H9 (cell line): Measurements from ENCODE around the gene CA5A. TPM values are rescaled to one million over a fixed set of nuclear protein-coding genes. Genes with fewer than 3 reads are reported as not detected.

Source experiments
- DNase-seq: peaks from one replicate; pipeline ENCODE4 v3.0.0-alpha.2; 2017
- H2AFZ ChIP-seq: one replicate; pipeline ENCODE4 v1.6.1; 2013; ENCODE audit warnings: mild to moderate bottlenecking, low read length, control low read depth, moderate library complexity
- H2AK5ac ChIP-seq: 2 replicates; pipeline ENCODE4 v1.6.1; 2013; ENCODE audit warnings: low read length, control low read depth, mixed read lengths; ENCODE audit not compliant: insufficient read length
- H2BK120ac ChIP-seq: one replicate; pipeline ENCODE4 v1.6.1; 2013; ENCODE audit warnings: low read depth, mild to moderate bottlenecking, low read length, control low read depth, inconsistent platforms; ENCODE audit not compliant: poor library complexity, severe bottlenecking
- H2BK12ac ChIP-seq: 2 replicates; pipeline ENCODE4 v1.6.1; 2013; ENCODE audit warnings: low read length, control low read depth, mixed read lengths, low read depth; ENCODE audit not compliant: insufficient read length
- H2BK15ac ChIP-seq: 2 replicates; pipeline ENCODE4 v1.6.1; 2013; ENCODE audit warnings: low read depth, low read length, control low read depth
- H2BK20ac ChIP-seq: one replicate; pipeline ENCODE4 v1.6.1; 2013; ENCODE audit warnings: low read depth, mild to moderate bottlenecking, low read length, control low read depth, inconsistent platforms; ENCODE audit not compliant: poor library complexity, severe bottlenecking
- H2BK5ac ChIP-seq: 2 replicates; pipeline ENCODE4 v1.6.1; 2013; ENCODE audit warnings: low read length, control low read depth, mixed read lengths; ENCODE audit not compliant: insufficient read length
- H3K14ac ChIP-seq: 2 replicates; pipeline ENCODE4 v1.6.1; 2013; ENCODE audit warnings: low read length, control low read depth; ENCODE audit not compliant: insufficient read depth
- H3K18ac ChIP-seq: 2 replicates; pipeline ENCODE4 v1.6.1; 2013; ENCODE audit warnings: low read depth, mild to moderate bottlenecking, mixed read lengths, low read length, control low read depth; ENCODE audit not compliant: insufficient read length
- H3K23ac ChIP-seq: 2 replicates; pipeline ENCODE4 v1.6.1; 2013; ENCODE audit warnings: low read length, control low read depth, mixed read lengths, low read depth; ENCODE audit not compliant: insufficient read length
- H3K23me2 ChIP-seq: 2 replicates; pipeline ENCODE4 v1.6.1; 2013; ENCODE audit warnings: low read depth, mild to moderate bottlenecking, mixed read lengths, low read length, control low read depth; ENCODE audit not compliant: insufficient read length, poor library complexity, severe bottlenecking
- H3K27ac ChIP-seq: 2 replicates; pipeline ENCODE4 v1.5.1; 2013; ENCODE audit warnings: low read length, control low read depth, mixed read lengths, low read depth; ENCODE audit not compliant: insufficient read length
- H3K27me3 ChIP-seq: 2 replicates; pipeline ENCODE4 v1.6.1; 2013; ENCODE audit warnings: low read length, control low read depth, inconsistent platforms; ENCODE audit not compliant: insufficient read depth
- H3K4ac ChIP-seq: 2 replicates; pipeline ENCODE4 v1.6.1; 2013; ENCODE audit warnings: low read depth, mild to moderate bottlenecking, control low read depth, inconsistent platforms, low read length, moderate library complexity
- H3K4me1 ChIP-seq: 2 replicates; pipeline ENCODE4 v1.6.1; 2013; ENCODE audit warnings: low read length, control low read depth, inconsistent platforms; ENCODE audit not compliant: insufficient read depth
- H3K4me2 ChIP-seq: 2 replicates; pipeline ENCODE4 v1.6.1; 2013; ENCODE audit warnings: low read length, control low read depth, mixed read lengths; ENCODE audit not compliant: insufficient read length, insufficient read depth
- H3K56ac ChIP-seq: 2 replicates; pipeline ENCODE4 v1.6.1; 2013; ENCODE audit warnings: low read depth, mild to moderate bottlenecking, mixed read lengths, low read length, control low read depth; ENCODE audit not compliant: insufficient read length
- H3K79me1 ChIP-seq: 2 replicates; pipeline ENCODE4 v1.6.1; 2013; ENCODE audit warnings: low read depth, mild to moderate bottlenecking, moderate library complexity, low read length, control low read depth, inconsistent platforms; ENCODE audit not compliant: insufficient read depth, poor library complexity, severe bottlenecking
- H3K79me2 ChIP-seq: 2 replicates; pipeline ENCODE4 v1.6.1; 2013; ENCODE audit warnings: low read length, control low read depth, inconsistent platforms; ENCODE audit not compliant: insufficient read depth
- H3K9ac ChIP-seq: 2 replicates; pipeline ENCODE4 v1.6.1; 2013; ENCODE audit warnings: low read length, control low read depth, mixed read lengths; ENCODE audit not compliant: insufficient read length; ENCODE audit errors: extremely low read depth
- H3K9me3 ChIP-seq: one replicate; pipeline ENCODE4 v1.6.1; 2013; ENCODE audit warnings: low read depth, low read length, inconsistent platforms; ENCODE audit not compliant: control insufficient read depth
- H3T11ph ChIP-seq: one replicate; pipeline ENCODE4 v1.6.1; 2013; ENCODE audit warnings: mild to moderate bottlenecking, low read length, control low read depth, inconsistent platforms
- H4K20me1 ChIP-seq: one replicate; pipeline ENCODE4 v1.6.1; 2013; ENCODE audit not compliant: control insufficient read depth, insufficient read length, insufficient read depth
- H4K5ac ChIP-seq: 2 replicates; pipeline ENCODE4 v1.6.1; 2013; ENCODE audit warnings: low read depth, mild to moderate bottlenecking, mixed read lengths, low read length, control low read depth; ENCODE audit not compliant: insufficient read length
- H4K8ac ChIP-seq: replicated peaks from 2 replicates; pipeline ENCODE4 v1.6.1; 2013; ENCODE audit warnings: low read length, control low read depth, mixed read lengths, low read depth; ENCODE audit not compliant: insufficient read length
- H4K91ac ChIP-seq: 2 replicates; pipeline ENCODE4 v1.6.1; 2013; ENCODE audit warnings: low read depth, mild to moderate bottlenecking, moderate library complexity, mixed read lengths, low read length, control low read depth; ENCODE audit not compliant: insufficient read length
- H3K27ac Mint-ChIP-seq, 3 experiments: 2 replicates in 2 of 3; 3 replicates in 1 of 3; pipeline ENCODE4 v1.8.0; 2020 to 2021; ENCODE audit warnings: mixed read lengths in 3 of 3, mild to moderate bottlenecking in 1 of 3, moderate library complexity in 1 of 3
- H3K27me3 Mint-ChIP-seq: 2 replicates; pipeline ENCODE4 v1.8.0; 2021; ENCODE audit warnings: low read depth, mild to moderate bottlenecking, moderate library complexity, mixed read lengths
- H3K36me3 Mint-ChIP-seq, 3 experiments: 2 replicates in 2 of 3; 3 replicates in 1 of 3; pipeline ENCODE4 v1.8.0; 2020 to 2021; ENCODE audit warnings: low read depth in 3 of 3, mixed read lengths in 3 of 3; ENCODE audit not compliant: insufficient read depth in 1 of 3
- H3K4me1 Mint-ChIP-seq, 2 experiments: 2 replicates each; pipeline ENCODE4 v1.8.0; 2020; ENCODE audit warnings: mixed read lengths in 2 of 2
- H3K4me3 Mint-ChIP-seq, 2 experiments: 2 replicates in 1 of 2; 3 replicates in 1 of 2; pipeline ENCODE4 v1.8.0; 2020 to 2021; ENCODE audit warnings: mild to moderate bottlenecking in 2 of 2, mixed read lengths in 2 of 2, moderate library complexity in 1 of 2
- H3K9me3 Mint-ChIP-seq, 2 experiments: 2 replicates in 1 of 2; 3 replicates in 1 of 2; pipeline ENCODE4 v1.8.0; 2020; ENCODE audit warnings: mild to moderate bottlenecking in 2 of 2, mixed read lengths in 2 of 2, moderate library complexity in 1 of 2
- WGBS: extraction: QIAGEN DNeasy Blood & Tissue Kit; methylation state at CpG from one replicate; pipeline ENCODE4 v1.1.7; 2013; ENCODE audit warnings: missing lambda C conversion rate, low lambda C conversion rate, mixed read lengths; ENCODE audit not compliant: insufficient read length; ENCODE audit errors: extremely low coverage; 5-methylcytosine and 5-hydroxymethylcytosine counted together
- total RNA-seq: library from RNA; stranded (reverse); gene quantifications from 2 replicates; pipeline ENCODE4 v1.2.1, GENCODE V29; 2021
- TF ChIP-seq, protein P1 (sequence below): fragments of 200-600 bp; sonication (generic); conservative IDR thresholded peaks from 3 replicates; pipeline ENCODE4 v1.8.0; 2021; ENCODE audit warnings: antibody characterized with exemption, mild to moderate bottlenecking

CA5A gene
- total RNA-seq, 1 experiment from 2014 or later = not detected

DNA sequence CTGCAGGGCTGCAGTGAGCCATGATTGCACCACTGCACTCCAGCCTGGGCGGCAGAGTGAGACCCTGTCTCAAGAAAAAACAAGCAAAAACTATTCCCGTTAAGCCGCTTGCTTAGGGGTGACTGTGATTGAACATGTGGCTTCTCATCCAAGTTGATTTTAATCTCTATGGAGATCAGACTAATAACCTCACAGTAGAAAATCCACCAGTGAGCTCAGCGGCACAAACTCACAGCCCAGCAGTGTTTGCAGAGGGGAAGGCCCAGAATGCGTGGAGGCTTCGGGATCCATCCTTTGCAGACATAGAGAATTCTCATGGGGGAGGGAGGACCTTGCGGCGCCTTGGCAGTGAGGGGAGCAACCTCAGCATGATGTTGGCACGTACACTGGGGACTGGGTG, 22.3 kb upstream of the CA5A start:
- Histone ChIP-seq H3K9me3 (no peaks in the 10 kb centered on the region), H2BK20ac (no peak overlapping the region), H3K27me3 (no peaks in the 10 kb centered on the region; the same call in 1 of the 2 replicates), H3K18ac (no peak overlapping the region), H2BK15ac (no peak overlapping the region), H2BK120ac (no peak overlapping the region), H3K4ac (no peak overlapping the region), H3K9ac (no peak overlapping the region), H4K20me1 (no peaks in the 10 kb centered on the region), H3K79me2 (peaks cover 15% of the 10 kb centered on the region; the same call in 1 of the 2 replicates), H3K4me1 (no peaks in the 10 kb centered on the region), H3K14ac (no peak overlapping the region), H3T11ph (no peak overlapping the region), H3K4me2 (no peak overlapping the region), H3K56ac (no peak overlapping the region), H4K8ac (no peak overlapping the region), H3K27ac (no peak overlapping the region), H2BK5ac (no peak overlapping the region), H4K91ac (no peak overlapping the region), H3K23me2 (no peaks in the 10 kb centered on the region), H2AK5ac (no peak overlapping the region), H4K5ac (no peak overlapping the region), H3K23ac (no peak overlapping the region), H2AFZ (no peak overlapping the region), H2BK12ac (no peak overlapping the region), H3K79me1 (peaks cover 13% of the 10 kb centered on the region)
- H3K9me3 Mint-ChIP-seq = no peaks in the 10 kb centered on the region
- no CpG with 5 or more reads among the region's 9 CpGs for WGBS
- DNase-seq = no peak
- H3K4me1 Mint-ChIP-seq = peaks cover 33 to 34% of the 10 kb centered on the region in 2 experiments
- no peak overlapping the region for H3K27ac Mint-ChIP-seq
- H3K4me3 Mint-ChIP-seq = no peak overlapping the region; a peak in 1 of 5 replicates
- H3K36me3 Mint-ChIP-seq = peaks cover 11 to 25% (median 20%) of the 10 kb centered on the region in 3 experiments; a peak in 6 of 7 replicates
- H3K27me3 Mint-ChIP-seq = no peaks in the 10 kb centered on the region; the same call in none of the 2 replicates
- TF ChIP-seq, protein P1, sequence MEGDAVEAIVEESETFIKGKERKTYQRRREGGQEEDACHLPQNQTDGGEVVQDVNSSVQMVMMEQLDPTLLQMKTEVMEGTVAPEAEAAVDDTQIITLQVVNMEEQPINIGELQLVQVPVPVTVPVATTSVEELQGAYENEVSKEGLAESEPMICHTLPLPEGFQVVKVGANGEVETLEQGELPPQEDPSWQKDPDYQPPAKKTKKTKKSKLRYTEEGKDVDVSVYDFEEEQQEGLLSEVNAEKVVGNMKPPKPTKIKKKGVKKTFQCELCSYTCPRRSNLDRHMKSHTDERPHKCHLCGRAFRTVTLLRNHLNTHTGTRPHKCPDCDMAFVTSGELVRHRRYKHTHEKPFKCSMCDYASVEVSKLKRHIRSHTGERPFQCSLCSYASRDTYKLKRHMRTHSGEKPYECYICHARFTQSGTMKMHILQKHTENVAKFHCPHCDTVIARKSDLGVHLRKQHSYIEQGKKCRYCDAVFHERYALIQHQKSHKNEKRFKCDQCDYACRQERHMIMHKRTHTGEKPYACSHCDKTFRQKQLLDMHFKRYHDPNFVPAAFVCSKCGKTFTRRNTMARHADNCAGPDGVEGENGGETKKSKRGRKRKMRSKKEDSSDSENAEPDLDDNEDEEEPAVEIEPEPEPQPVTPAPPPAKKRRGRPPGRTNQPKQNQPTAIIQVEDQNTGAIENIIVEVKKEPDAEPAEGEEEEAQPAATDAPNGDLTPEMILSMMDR = no peak
